Measurements from ENCODE around the gene CADPS2.

Gene CADPS2

GRCh38 chr7:122764020-122764419, 122.2 kb downstream of the CADPS2 start:
- DNase-seq (ENCODE audit: extremely low read depth, low read depth), result no peak
- no peak overlapping the region for H3K4me3 ChIP-seq (replicated peaks; ENCODE audit: low read depth, low read length)
- TF ChIP-seq, protein P1, sequence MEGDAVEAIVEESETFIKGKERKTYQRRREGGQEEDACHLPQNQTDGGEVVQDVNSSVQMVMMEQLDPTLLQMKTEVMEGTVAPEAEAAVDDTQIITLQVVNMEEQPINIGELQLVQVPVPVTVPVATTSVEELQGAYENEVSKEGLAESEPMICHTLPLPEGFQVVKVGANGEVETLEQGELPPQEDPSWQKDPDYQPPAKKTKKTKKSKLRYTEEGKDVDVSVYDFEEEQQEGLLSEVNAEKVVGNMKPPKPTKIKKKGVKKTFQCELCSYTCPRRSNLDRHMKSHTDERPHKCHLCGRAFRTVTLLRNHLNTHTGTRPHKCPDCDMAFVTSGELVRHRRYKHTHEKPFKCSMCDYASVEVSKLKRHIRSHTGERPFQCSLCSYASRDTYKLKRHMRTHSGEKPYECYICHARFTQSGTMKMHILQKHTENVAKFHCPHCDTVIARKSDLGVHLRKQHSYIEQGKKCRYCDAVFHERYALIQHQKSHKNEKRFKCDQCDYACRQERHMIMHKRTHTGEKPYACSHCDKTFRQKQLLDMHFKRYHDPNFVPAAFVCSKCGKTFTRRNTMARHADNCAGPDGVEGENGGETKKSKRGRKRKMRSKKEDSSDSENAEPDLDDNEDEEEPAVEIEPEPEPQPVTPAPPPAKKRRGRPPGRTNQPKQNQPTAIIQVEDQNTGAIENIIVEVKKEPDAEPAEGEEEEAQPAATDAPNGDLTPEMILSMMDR (IDR thresholded peaks at IDR 0.05; ENCODE audit: low read depth, low read length, missing control alignments), result no peak

DNA sequence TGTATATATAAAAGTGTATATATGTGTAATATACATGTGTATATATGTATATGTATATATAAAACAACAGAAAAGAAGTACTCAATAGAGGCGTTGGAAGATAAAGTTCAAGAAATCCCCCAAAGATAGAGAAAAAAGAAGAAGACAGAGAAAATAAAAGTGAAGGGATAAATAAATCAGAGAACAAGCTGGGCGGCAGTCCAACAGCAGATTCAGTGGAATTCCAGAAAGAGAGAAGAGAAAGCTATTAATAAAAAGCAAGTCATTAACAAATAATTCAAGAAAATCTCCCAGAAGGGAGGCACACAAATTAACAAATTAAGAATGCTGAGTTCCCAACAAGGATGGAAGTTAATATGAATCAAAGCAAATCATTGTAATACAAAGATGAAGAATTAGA, 124.2 kb downstream of the CADPS2 start:
- TF ChIP-seq, protein P1 (IDR thresholded peaks at IDR 0.05; ENCODE audit: low read depth, low read length, missing control alignments), result no peak
- no peak overlapping the region for H3K4me3 ChIP-seq (replicated peaks; ENCODE audit: low read depth, low read length)
- no peak for DNase-seq (ENCODE audit: extremely low read depth, low read depth)

GRCh38 chr7:122758501-122758900, 127.8 kb downstream of the CADPS2 start:
- no peak overlapping the region for H3K4me3 ChIP-seq (replicated peaks; ENCODE audit: low read depth, low read length)
- TF ChIP-seq, protein P1 (IDR thresholded peaks at IDR 0.05; ENCODE audit: low read depth, low read length, missing control alignments), result no peak
- no peak for DNase-seq (ENCODE audit: extremely low read depth, low read depth)

- H3K4me3 ChIP-seq (replicated peaks; ENCODE audit: low read depth, low read length), result no peak overlapping the region
- TF ChIP-seq, protein P1 (IDR thresholded peaks at IDR 0.05; ENCODE audit: low read depth, low read length, missing control alignments), result no peak
These were observed 129.4 kb downstream of the CADPS2 start for GRCh38 chr7:122756860-122757259.

DNA sequence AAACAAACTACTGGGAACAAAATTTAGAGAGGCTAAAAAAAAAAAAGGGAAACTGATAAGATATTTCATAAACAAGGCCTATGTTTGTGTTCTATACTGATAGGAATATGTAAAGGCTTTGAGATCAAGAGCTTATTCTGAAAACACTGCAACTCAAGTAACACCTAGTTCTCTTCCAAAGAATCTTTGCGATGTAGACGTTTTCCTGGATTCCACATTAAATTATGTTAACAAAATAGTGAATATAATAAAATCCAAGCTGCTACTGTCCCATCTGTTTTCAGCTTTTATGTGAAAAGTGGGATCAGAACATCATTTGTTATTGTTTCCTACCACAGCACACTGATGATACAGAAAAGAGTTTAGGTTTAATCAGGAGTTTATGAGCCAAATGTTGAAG, 130.6 kb downstream of the CADPS2 start:
- no peak overlapping the region for H3K4me3 ChIP-seq (replicated peaks; ENCODE audit: low read depth, low read length)
- DNase-seq (ENCODE audit: extremely low read depth, low read depth), result no peak
- TF ChIP-seq, protein P1 (IDR thresholded peaks at IDR 0.05; ENCODE audit: low read depth, low read length, missing control alignments), result no peak

More at GRCh38 chr7:122756860-122757259, 129.4 kb downstream of the CADPS2 start:
- no peak for DNase-seq (ENCODE audit: extremely low read depth, low read depth)

DNA sequence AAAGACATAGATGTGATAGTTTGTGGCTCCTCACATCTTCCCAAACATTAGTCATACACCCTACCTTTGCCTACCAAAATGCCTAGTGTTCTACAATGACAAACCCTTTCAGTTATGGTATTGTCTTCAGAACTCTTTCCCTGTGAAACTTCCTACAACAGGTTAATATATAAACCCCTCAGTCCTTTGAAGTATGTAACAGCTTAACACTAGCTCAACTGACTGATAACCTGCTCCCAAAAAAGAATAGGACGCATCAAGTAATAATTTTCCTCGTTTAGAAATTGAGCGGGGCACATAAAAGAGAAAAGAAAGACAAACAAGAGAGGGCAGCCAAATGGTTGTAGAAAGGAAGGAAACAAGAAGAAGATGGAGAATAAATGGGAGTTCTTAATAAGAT, 133.7 kb downstream of the CADPS2 start:
- H3K4me3 ChIP-seq (replicated peaks; ENCODE audit: low read depth, low read length), result no peak overlapping the region
- no peak for DNase-seq (ENCODE audit: extremely low read depth, low read depth)
- TF ChIP-seq, protein P1 (IDR thresholded peaks at IDR 0.05; ENCODE audit: low read depth, low read length, missing control alignments), result no peak

DNA sequence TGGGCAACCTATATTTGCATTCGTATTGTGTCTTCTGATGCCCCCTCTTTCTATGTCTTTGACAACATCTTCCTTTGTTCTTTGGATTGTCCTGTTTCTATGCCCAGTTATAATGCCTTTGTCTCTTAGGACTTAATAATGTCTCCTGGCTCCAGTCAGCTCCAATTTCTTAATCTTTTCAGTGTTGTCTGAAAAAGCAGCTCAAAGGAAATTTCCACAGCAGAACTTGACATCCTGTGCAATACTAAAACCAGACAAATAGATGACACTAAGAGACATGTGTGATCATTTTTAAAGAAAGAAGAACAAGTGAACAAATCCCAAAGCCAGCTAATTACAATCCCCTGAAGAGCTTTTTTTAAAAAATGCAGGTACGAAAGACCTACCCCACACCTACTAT, 135.9 kb downstream of the CADPS2 start:
- DNase-seq (ENCODE audit: extremely low read depth, low read depth), result no peak
- TF ChIP-seq, protein P1 (IDR thresholded peaks at IDR 0.05; ENCODE audit: low read depth, low read length, missing control alignments), result no peak
- no peak overlapping the region for H3K4me3 ChIP-seq (replicated peaks; ENCODE audit: low read depth, low read length)
